H1 (cell line): ENCODE results near the gene SKP2. TPM values are rescaled to one million over a fixed set of nuclear protein-coding genes. Genes with fewer than 3 reads are reported as not detected.

Experiments used
- CTCF ChIA-PET: fragments of 300-600 bp; sonication (Branson Sonifier 250); formaldehyde crosslinking; loops from one replicate; lab custom pipeline; 2021; ENCODE audit not compliant: partially characterized antibody; lab: Charles Lee
- POLR2A ChIA-PET: fragments of 300-600 bp; sonication (Branson Sonifier 250); formaldehyde crosslinking; loops from one replicate; lab custom pipeline; 2021; ENCODE audit warnings: inconsistent platforms; ENCODE audit not compliant: partially characterized antibody; lab: Charles Lee
- DNase-seq, 2 experiments: peaks; one replicate each; pipeline versions ENCODE4 v3.0.0 to v3.0.0-alpha.2; 2010 to 2022; ENCODE audit warnings: low spot score in 2 of 2, low read depth in 1 of 2, mixed read lengths in 1 of 2
- FAIRE-seq: peaks from 2 replicates; lab custom pipeline; 2011; peaks lifted over from hg19 to GRCh38; lab: Jason Lieb, UNC
- H2AFZ ChIP-seq: 2 replicates; pipeline ENCODE4 v1.8.1; 2012; ENCODE audit warnings: low read length, inconsistent platforms
- H2AK5ac ChIP-seq: 2 replicates; pipeline ENCODE4 v1.6.1; 2013; ENCODE audit warnings: low read depth, low read length
- H2BK120ac ChIP-seq: replicated peaks from 2 replicates; pipeline ENCODE3; 2013; ENCODE audit warnings: low read depth, low read length, inconsistent platforms
- H2BK12ac ChIP-seq: 2 replicates; pipeline ENCODE4 v1.6.1; 2013; ENCODE audit warnings: low read depth, low read length
- H2BK15ac ChIP-seq: 2 replicates; pipeline ENCODE4 v1.6.1; 2013; ENCODE audit warnings: low read length
- H2BK20ac ChIP-seq: 2 replicates; pipeline ENCODE4 v1.6.1; 2013; ENCODE audit warnings: low read length
- H2BK5ac ChIP-seq: 2 replicates; pipeline ENCODE4 v1.6.1; 2013; ENCODE audit warnings: low read depth, low read length
- H3K14ac ChIP-seq: 2 replicates; pipeline ENCODE4 v1.6.1; 2013; ENCODE audit warnings: inconsistent platforms; ENCODE audit not compliant: insufficient read length
- H3K18ac ChIP-seq: 2 replicates; pipeline ENCODE4 v1.6.1; 2013; ENCODE audit warnings: low read length; ENCODE audit errors: extremely low read depth
- H3K23ac ChIP-seq: 2 replicates; pipeline ENCODE4 v1.6.1; 2013; ENCODE audit warnings: inconsistent platforms; ENCODE audit not compliant: insufficient read length
- H3K23me2 ChIP-seq: 2 replicates; pipeline ENCODE4 v1.6.1; 2013; ENCODE audit warnings: low read depth, low read length
- H3K27ac ChIP-seq: 2 replicates; pipeline ENCODE4 v1.6.1; 2011; ENCODE audit warnings: low read depth, low read length, inconsistent platforms
- H3K27me3 ChIP-seq, 4 experiments: replicated peaks in 1 of 4; 1 replicate in 1 of 4; 2 replicates in 3 of 4; pipeline versions ENCODE4 v1.6.1 to v1.8.1; 2011 to 2013; ENCODE audit warnings: low read length in 3 of 4, mild to moderate bottlenecking in 3 of 4, inconsistent platforms in 2 of 4, mixed read lengths in 2 of 4, moderate library complexity in 1 of 4; ENCODE audit not compliant: control insufficient read depth in 3 of 4, insufficient read depth in 3 of 4; ENCODE audit errors: extremely low read depth in 1 of 4
- H3K36me3 ChIP-seq, 4 experiments: 2 replicates each; pipeline versions ENCODE4 v1.6.1 to v1.8.1; 2011 to 2013; ENCODE audit warnings: mild to moderate bottlenecking in 4 of 4, low read length in 3 of 4, moderate library complexity in 2 of 4, control low read depth in 1 of 4, inconsistent platforms in 1 of 4; ENCODE audit not compliant: insufficient read depth in 4 of 4, control insufficient read depth in 2 of 4
- H3K4ac ChIP-seq: replicated peaks from 2 replicates; pipeline ENCODE3; 2013; ENCODE audit warnings: low read length, low read depth, mixed read lengths, inconsistent platforms; ENCODE audit not compliant: insufficient read length
- H3K4me1 ChIP-seq, 4 experiments: replicated peaks in 1 of 4; 1 replicate in 1 of 4; 2 replicates in 3 of 4; pipeline versions ENCODE4 v1.6.1 to v1.8.1; 2011 to 2013; ENCODE audit warnings: low read length in 3 of 4, inconsistent platforms in 2 of 4, mixed read lengths in 1 of 4; ENCODE audit not compliant: insufficient read depth in 4 of 4, control insufficient read depth in 3 of 4
- H3K4me2 ChIP-seq, 2 experiments: 2 replicates each; pipeline versions ENCODE4 v1.6.1 to v1.8.1; 2011 to 2013; ENCODE audit warnings: low read depth in 2 of 2, low read length in 2 of 2, control low read depth in 1 of 2, inconsistent platforms in 1 of 2, mild to moderate bottlenecking in 1 of 2; ENCODE audit not compliant: insufficient read depth in 1 of 2
- H3K4me3 ChIP-seq, 4 experiments: fragments of 200-600, 300-600 bp in 1 of 4; sonication (generic), shearing (Covaris generic), sonication (Bioruptor Twin) in 1 of 4; 2 replicates each; pipeline versions ENCODE4 v1.5.1 to v1.8.1; 2011 to 2016; ENCODE audit warnings: low read length in 4 of 4, low read depth in 3 of 4, control low read depth in 2 of 4, inconsistent platforms in 2 of 4, mild to moderate bottlenecking in 2 of 4, mixed read lengths in 1 of 4, moderate library complexity in 1 of 4; ENCODE audit not compliant: insufficient read depth in 2 of 4; ENCODE audit errors: extremely low read depth in 1 of 4
- H3K56ac ChIP-seq: replicated peaks from 2 replicates; pipeline ENCODE3; 2013; ENCODE audit warnings: low read depth, mild to moderate bottlenecking, mixed read lengths, low read length, inconsistent platforms; ENCODE audit not compliant: insufficient read length
- H3K79me1 ChIP-seq: 2 replicates; pipeline ENCODE4 v1.6.1; 2013; ENCODE audit warnings: low read depth, low read length, control low read depth
- H3K79me2 ChIP-seq, 2 experiments: 2 replicates each; pipeline versions ENCODE4 v1.6.1 to v1.8.1; 2012 to 2013; ENCODE audit warnings: low read length in 2 of 2, mild to moderate bottlenecking in 2 of 2, inconsistent platforms in 1 of 2; ENCODE audit not compliant: insufficient read depth in 2 of 2, control insufficient read depth in 1 of 2
- H3K9ac ChIP-seq, 4 experiments: replicated peaks in 1 of 4; 1 replicate in 1 of 4; 2 replicates in 3 of 4; pipeline versions ENCODE4 v1.6.1 to v1.8.1; 2011 to 2013; ENCODE audit warnings: low read depth in 3 of 4, low read length in 3 of 4, control low read depth in 2 of 4, mild to moderate bottlenecking in 2 of 4, moderate library complexity in 2 of 4, inconsistent platforms in 1 of 4; ENCODE audit errors: extremely low read depth in 1 of 4
- H3K9me3 ChIP-seq, 2 experiments: 2 replicates each; pipeline versions ENCODE4 v1.6.1 to v1.8.1; 2012 to 2013; ENCODE audit warnings: mild to moderate bottlenecking in 2 of 2, moderate library complexity in 2 of 2, control low read depth in 1 of 2, inconsistent platforms in 1 of 2, low read depth in 1 of 2, low read length in 1 of 2, mixed read lengths in 1 of 2; ENCODE audit not compliant: insufficient read depth in 2 of 2
- H4K20me1 ChIP-seq, 2 experiments: replicated peaks in 1 of 2; 2 replicates each; pipeline versions ENCODE3 to v1.8.1; 2011 to 2013; ENCODE audit warnings: inconsistent platforms in 2 of 2, low read length in 2 of 2, mild to moderate bottlenecking in 1 of 2; ENCODE audit not compliant: insufficient read depth in 2 of 2, control insufficient read depth in 1 of 2
- H4K5ac ChIP-seq: 2 replicates; pipeline ENCODE4 v1.6.1; 2013; ENCODE audit warnings: low read length, low read depth, mixed read lengths, inconsistent platforms; ENCODE audit not compliant: insufficient read length
- H4K8ac ChIP-seq: 2 replicates; pipeline ENCODE4 v1.8.0; 2013; ENCODE audit warnings: mild to moderate bottlenecking, moderate library complexity, low read length, inconsistent platforms; ENCODE audit not compliant: insufficient read depth; ENCODE audit errors: extremely low read depth
- H4K91ac ChIP-seq: replicated peaks from 2 replicates; pipeline ENCODE3; 2013; ENCODE audit warnings: low read length, mixed read lengths, inconsistent platforms; ENCODE audit not compliant: insufficient read length
- BCL11A ChIP-seq, 2 experiments: IDR thresholded peaks; one replicate each; pipeline ENCODE4 v1.6.1; 2011; ENCODE audit warnings: low read depth in 2 of 2, low read length in 2 of 2, mild to moderate bottlenecking in 2 of 2
- CHD2 ChIP-seq: IDR thresholded peaks from 2 replicates; pipeline ENCODE4 v1.6.1; 2012; ENCODE audit warnings: low read length, improper control_type of control experiment
- EGR1 ChIP-seq: IDR thresholded peaks from 2 replicates; pipeline ENCODE4 v1.6.1; 2011; ENCODE audit warnings: low read depth, low read length, borderline replicate concordance
- EZH2 ChIP-seq: fragments of 200-600 bp; sonication (generic); IDR thresholded peaks from 2 replicates; pipeline ENCODE4 v1.7.1; 2012; ENCODE audit warnings: low read depth, mild to moderate bottlenecking, moderate library complexity, low read length, inconsistent platforms; ENCODE audit not compliant: severe bottlenecking
- GTF2F1 ChIP-seq: IDR thresholded peaks from 2 replicates; pipeline ENCODE4 v1.6.1; 2012; ENCODE audit warnings: low read depth, low read length, improper control_type of control experiment, borderline replicate concordance
- JUN ChIP-seq: IDR thresholded peaks from 2 replicates; pipeline ENCODE4 v1.6.1; 2011; ENCODE audit warnings: low read depth, mild to moderate bottlenecking, improper control_type of control experiment, low read length
- JUND ChIP-seq: IDR thresholded peaks from 2 replicates; pipeline ENCODE4 v1.6.1; 2011; ENCODE audit warnings: mild to moderate bottlenecking, improper control_type of control experiment, low read length
- PHF8 ChIP-seq: fragments of 200-600 bp; sonication (generic); conservative IDR thresholded peaks from 2 replicates; pipeline ENCODE4 v1.7.1; 2012; ENCODE audit warnings: low read depth, mild to moderate bottlenecking, inconsistent platforms, low read length, moderate library complexity
- RFX5 ChIP-seq: IDR thresholded peaks from 2 replicates; pipeline ENCODE4 v1.6.1; 2011; ENCODE audit warnings: low read depth, low read length, improper control_type of control experiment, borderline replicate concordance
- RNF2 ChIP-seq: fragments of 200-900, 300-1000 bp; sonication (generic); IDR thresholded peaks from 2 replicates; pipeline ENCODE4 v1.7.1; 2016; ENCODE audit warnings: borderline replicate concordance, low read depth, mild to moderate bottlenecking, antibody characterized with exemption, low read length; ENCODE audit not compliant: poor library complexity, severe bottlenecking; ENCODE audit errors: missing control alignments
- TAF7 ChIP-seq: optimal IDR thresholded peaks from 2 replicates; pipeline ENCODE3; 2011; ENCODE audit warnings: low read depth, mild to moderate bottlenecking, inconsistent platforms, low read length, moderate library complexity, borderline replicate concordance
- TEAD4 ChIP-seq: IDR thresholded peaks from 2 replicates; pipeline ENCODE4 v1.6.1; 2012; ENCODE audit warnings: low read depth, low read length, inconsistent platforms, mixed read lengths
- USF2 ChIP-seq: IDR thresholded peaks from 2 replicates; pipeline ENCODE4 v1.6.1; 2011; ENCODE audit warnings: low read length, improper control_type of control experiment
- YY1 ChIP-seq: IDR thresholded peaks from 2 replicates; pipeline ENCODE4 v1.6.1; 2011; ENCODE audit warnings: low read depth, mild to moderate bottlenecking, low read length
- WGBS, 2 experiments: shearing (Covaris generic) in 1 of 2; methylation state at CpG; one replicate each; pipeline versions ENCODE4 v1.1.6 to v1.1.7; 2013 to 2015; ENCODE audit warnings: low lambda C conversion rate in 2 of 2, mixed read lengths in 2 of 2, inconsistent platforms in 1 of 2, low coverage in 1 of 2, missing lambda C conversion rate in 1 of 2; ENCODE audit not compliant: insufficient replicate concordance in 2 of 2, insufficient coverage in 1 of 2, insufficient read length in 1 of 2; ENCODE audit errors: extremely low coverage in 1 of 2, missing lambda C conversion rate in 1 of 2; 5-methylcytosine and 5-hydroxymethylcytosine counted together
- polyA plus RNA-seq, 7 experiments: library from polyadenylated mRNA; depleted of rRNA in 3 of 7; stranded (reverse) in 5 of 7; unstranded in 2 of 7; fragments of >200 nt in 5 of 7; fragments of 200-250 nt in 2 of 7; gene quantifications; 1 replicate in 5 of 7; 2 replicates in 1 of 7; 4 replicates in 1 of 7; pipeline versions ENCODE4 v1.2.1 to v1.2.3, GENCODE V29; 2011 to 2013; ENCODE audit warnings: missing spikeins in 2 of 7, mixed read lengths in 2 of 7
- total RNA-seq: library from RNA; stranded (reverse); fragmentation: NEBNext Ultra II Directional; extraction: Animal tissue kit (Norgen Biotek cat#: 25700); gene quantifications from 2 replicates; pipeline ENCODE4 v1.2.1, GENCODE V29; 2021

Gene SKP2
- total and polyA plus RNA-seq, 2 of the 8 experiments (the other 6 are each of a cell fraction or from before 2014, with no cell fraction given), result 49.9 to 104 TPM

DNA sequence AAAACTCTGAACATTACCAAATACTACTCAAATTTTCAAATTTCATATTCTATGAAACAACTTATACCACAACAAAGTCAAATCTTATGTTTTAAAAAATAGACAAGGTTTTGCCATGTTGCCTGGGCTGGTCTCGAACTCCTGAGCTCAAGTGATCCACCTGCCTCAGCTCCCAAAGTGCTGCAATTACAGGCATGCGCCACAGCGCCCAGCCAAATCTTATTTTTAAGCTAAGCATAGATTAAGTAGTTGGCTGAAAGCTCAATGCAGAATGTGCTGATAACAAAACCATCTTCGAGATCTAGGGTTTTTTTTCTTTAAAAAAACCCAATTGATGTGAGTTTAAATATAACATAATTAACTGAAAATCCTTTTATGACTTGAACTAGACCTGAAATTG, 6.6 kb upstream of the SKP2 start:
- Histone ChIP-seq H2BK5ac (no peak overlapping the region), H3K56ac (no peak overlapping the region), H3K4ac (no peak overlapping the region), H4K5ac (no peak overlapping the region), H2AK5ac (no peak overlapping the region), H3K79me2 (no peaks in the 10 kb centered on the region), H2BK12ac (no peak overlapping the region), H3K23me2 (no peaks in the 10 kb centered on the region; the same call in 1 of the 2 replicates), H2BK20ac (no peak overlapping the region), H2BK15ac (no peak overlapping the region), H3K27me3 (no peaks in the 10 kb centered on the region), H2BK120ac (no peak overlapping the region), H3K14ac (no peak overlapping the region), H3K79me1 (no peaks in the 10 kb centered on the region), H3K4me3 (no peak overlapping the region), H3K4me1 (no peaks in the 10 kb centered on the region), H3K36me3 (no peaks in the 10 kb centered on the region), H3K9me3 (no peaks in the 10 kb centered on the region), H3K9ac (no peak overlapping the region), H3K4me2 (no peak overlapping the region), H4K20me1 (no peaks in the 10 kb centered on the region), H3K23ac (no peak overlapping the region), H4K91ac (no peak overlapping the region), H4K8ac (no peak overlapping the region), H3K27ac (no peak overlapping the region), H2AFZ (no peak overlapping the region), H3K18ac (no peak overlapping the region)
- ChIA-PET CTCF (interaction anchor here (1.4 kb wide), 1 partner anchor 73 kb away, joined by 4 read pairs; no protein-coding TSS in a partner anchor), POLR2A (no interaction called here)
- no peak for TF ChIP-seq CHD2
- no peak for TF ChIP-seq JUN
- TF ChIP-seq RNF2, result no peak
- no peak for TF ChIP-seq EGR1
- TF ChIP-seq PHF8, result no peak
- TF ChIP-seq BCL11A (IDR thresholded peaks at IDR 0.05; ENCODE audit: low read depth in 2 of 2, low read length in 2 of 2), result no peak
- no peak for TF ChIP-seq YY1
- no peak for TF ChIP-seq GTF2F1
- no peak for TF ChIP-seq EZH2
- no peak for TF ChIP-seq JUND
- TF ChIP-seq USF2, result no peak
- no peak for TF ChIP-seq TAF7
- no peak for TF ChIP-seq TEAD4
- TF ChIP-seq RFX5, result no peak
- 88% methylated on average over 4 of the region's 4 CpGs; no CpG with 5 or more reads in 1 of the 2 experiments for WGBS, 2 experiments
- DNase-seq (no peak), FAIRE-seq (no peak)
